GM18508 (cell line): ENCODE results near the gene PLXNB2.

Source experiments
- ATAC-seq: cut with Tn5 transposase; IDR thresholded peaks from one replicate; pipeline ENCODE4 v1.9.1; 2021; ENCODE audit warnings: moderate number of reproducible peaks; ENCODE audit not compliant: insufficient read depth, unreplicated experiment

Gene PLXNB2

GRCh38 chr22:50313600-50313999 lies 6.2 kb upstream of the PLXNB2 start:
- ATAC-seq, result no peak

GRCh38 chr22:50313021-50313420 lies 5.6 kb upstream of the PLXNB2 start:
- ATAC-seq, result no peak

GRCh38 chr22:50312371-50312770 lies 4.9 kb upstream of the PLXNB2 start:
- no peak for ATAC-seq

- ATAC-seq, result no peak
Measured at GRCh38 chr22:50311606-50312351, 4.3 kb upstream of the PLXNB2 start.

- no peak for ATAC-seq
Measured at GRCh38 chr22:50310949-50311444, 3.6 kb upstream of the PLXNB2 start.

- ATAC-seq, result no peak
Measured at GRCh38 chr22:50310031-50310722, 2.7 kb upstream of the PLXNB2 start.

- no peak for ATAC-seq
Measured at GRCh38 chr22:50309601-50309991, 2.1 kb upstream of the PLXNB2 start.

GRCh38 chr22:50308986-50309600 lies 1.6 kb upstream of the PLXNB2 start:
- no peak for ATAC-seq

GRCh38 chr22:50308597-50308935 lies 1.1 kb upstream of the PLXNB2 start:
- ATAC-seq, result no peak

- no peak for ATAC-seq
Measured at GRCh38 chr22:50307890-50308596, 597 bp upstream of the PLXNB2 start.

- ATAC-seq, result no peak
Measured at GRCh38 chr22:50305923-50306566, 1.4 kb downstream of the PLXNB2 start.

- no peak for ATAC-seq
Measured at GRCh38 chr22:50305393-50305922, 2.0 kb downstream of the PLXNB2 start.

- ATAC-seq, result no peak
Measured at GRCh38 chr22:50304528-50305392, 2.7 kb downstream of the PLXNB2 start.

- ATAC-seq, result no peak
Measured at GRCh38 chr22:50303848-50304527, 3.5 kb downstream of the PLXNB2 start.

- ATAC-seq, result no peak
Measured at GRCh38 chr22:50303515-50303847, 4.0 kb downstream of the PLXNB2 start.

- no peak for ATAC-seq
Measured at GRCh38 chr22:50302564-50302963, 4.9 kb downstream of the PLXNB2 start.

GRCh38 chr22:50302041-50302541 lies 5.4 kb downstream of the PLXNB2 start:
- no peak for ATAC-seq

- no peak for ATAC-seq
Measured at GRCh38 chr22:50301581-50301991, 5.9 kb downstream of the PLXNB2 start.
